Retinal pigment epithelial cell (primary cell): ENCODE measurements around the gene GRB10.

Experiments used
- DNase-seq: peaks from one replicate; pipeline ENCODE4 v3.0.0-alpha.2; 2010; ENCODE audit warnings: low read depth
- H3K4me3 ChIP-seq: 2 replicates; pipeline ENCODE4 v1.5.1; 2011; ENCODE audit warnings: mild to moderate bottlenecking, low read length, control low read depth, moderate library complexity
- TF ChIP-seq, protein P1 (sequence below): conservative IDR thresholded peaks from 2 replicates; pipeline ENCODE4 v1.5.1; 2011; ENCODE audit warnings: low read depth, low read length, control low read depth, inconsistent platforms

Gene GRB10

DNA sequence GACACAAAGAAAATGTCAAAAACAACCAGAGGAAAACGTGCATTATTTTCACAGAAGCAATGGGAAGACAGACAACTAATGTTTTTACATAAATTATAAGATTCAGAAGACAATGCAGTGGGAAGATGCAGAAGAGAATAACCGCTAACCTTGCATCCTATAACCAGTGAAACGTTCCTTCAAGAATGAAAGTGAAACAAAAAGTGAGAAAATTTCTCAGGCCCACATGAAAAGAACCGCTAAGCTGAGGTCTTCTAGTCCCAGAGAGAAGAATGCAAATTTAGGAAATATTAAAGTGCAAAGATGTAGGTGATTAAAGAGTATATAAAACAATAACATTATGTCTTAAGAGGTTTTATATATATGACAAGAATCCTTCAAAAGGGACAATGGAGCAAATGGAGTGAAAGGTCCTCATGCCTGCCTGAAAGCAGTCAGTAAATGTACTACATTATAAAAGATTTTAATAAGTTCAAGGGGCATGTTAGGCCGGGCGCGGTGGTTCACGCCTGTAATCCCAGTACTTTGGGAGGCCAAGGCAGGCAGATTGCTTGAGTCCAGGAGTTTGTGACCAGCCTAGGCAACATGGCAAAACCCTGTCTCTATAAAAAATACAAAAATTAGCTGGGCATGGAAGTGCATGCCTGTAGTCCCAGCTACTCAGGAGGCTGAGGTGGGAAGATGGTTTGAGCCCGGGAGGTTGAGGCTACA, 174.3 kb downstream of the GRB10 start:
- TF ChIP-seq, protein P1, sequence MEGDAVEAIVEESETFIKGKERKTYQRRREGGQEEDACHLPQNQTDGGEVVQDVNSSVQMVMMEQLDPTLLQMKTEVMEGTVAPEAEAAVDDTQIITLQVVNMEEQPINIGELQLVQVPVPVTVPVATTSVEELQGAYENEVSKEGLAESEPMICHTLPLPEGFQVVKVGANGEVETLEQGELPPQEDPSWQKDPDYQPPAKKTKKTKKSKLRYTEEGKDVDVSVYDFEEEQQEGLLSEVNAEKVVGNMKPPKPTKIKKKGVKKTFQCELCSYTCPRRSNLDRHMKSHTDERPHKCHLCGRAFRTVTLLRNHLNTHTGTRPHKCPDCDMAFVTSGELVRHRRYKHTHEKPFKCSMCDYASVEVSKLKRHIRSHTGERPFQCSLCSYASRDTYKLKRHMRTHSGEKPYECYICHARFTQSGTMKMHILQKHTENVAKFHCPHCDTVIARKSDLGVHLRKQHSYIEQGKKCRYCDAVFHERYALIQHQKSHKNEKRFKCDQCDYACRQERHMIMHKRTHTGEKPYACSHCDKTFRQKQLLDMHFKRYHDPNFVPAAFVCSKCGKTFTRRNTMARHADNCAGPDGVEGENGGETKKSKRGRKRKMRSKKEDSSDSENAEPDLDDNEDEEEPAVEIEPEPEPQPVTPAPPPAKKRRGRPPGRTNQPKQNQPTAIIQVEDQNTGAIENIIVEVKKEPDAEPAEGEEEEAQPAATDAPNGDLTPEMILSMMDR, result no peak
- no peak overlapping the region for H3K4me3 ChIP-seq
- DNase-seq, result no peak

GRCh38 chr7:50607524-50608125, 175.1 kb downstream of the GRB10 start:
- TF ChIP-seq, protein P1, result no peak
- no peak for DNase-seq
- no peak overlapping the region for H3K4me3 ChIP-seq

- TF ChIP-seq, protein P1, result no peak
- DNase-seq, result no peak
Measured at GRCh38 chr7:50605059-50605458, 177.6 kb downstream of the GRB10 start.

GRCh38 chr7:50603287-50603686, 179.4 kb downstream of the GRB10 start:
- no peak for DNase-seq

More at GRCh38 chr7:50605059-50605458, 177.6 kb downstream of the GRB10 start:
- no peak overlapping the region for H3K4me3 ChIP-seq

DNA sequence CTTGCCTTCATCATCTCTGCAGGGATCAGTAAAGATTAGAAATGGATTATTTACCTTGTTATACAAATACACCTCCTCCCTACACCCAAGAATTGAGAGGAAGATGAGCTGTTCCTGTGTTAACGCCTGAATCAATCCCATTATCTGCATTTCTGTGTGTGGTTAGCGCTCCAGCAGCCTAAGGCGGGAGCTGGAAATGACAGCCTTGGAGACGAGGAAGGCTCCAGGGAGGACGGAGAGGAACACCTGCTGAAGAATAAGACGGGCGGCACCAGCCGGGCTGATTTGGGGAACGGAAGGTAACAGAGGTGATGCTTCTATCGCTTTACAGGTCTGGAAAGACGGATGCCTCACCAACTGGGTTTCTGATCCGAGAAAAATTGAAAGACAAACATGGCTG, 183.3 kb downstream of the GRB10 start:
- TF ChIP-seq, protein P1, result no peak
- DNase-seq, result no peak
- no peak overlapping the region for H3K4me3 ChIP-seq

More at GRCh38 chr7:50603287-50603686, 179.4 kb downstream of the GRB10 start:
- no peak overlapping the region for H3K4me3 ChIP-seq
- TF ChIP-seq, protein P1, result no peak

DNA sequence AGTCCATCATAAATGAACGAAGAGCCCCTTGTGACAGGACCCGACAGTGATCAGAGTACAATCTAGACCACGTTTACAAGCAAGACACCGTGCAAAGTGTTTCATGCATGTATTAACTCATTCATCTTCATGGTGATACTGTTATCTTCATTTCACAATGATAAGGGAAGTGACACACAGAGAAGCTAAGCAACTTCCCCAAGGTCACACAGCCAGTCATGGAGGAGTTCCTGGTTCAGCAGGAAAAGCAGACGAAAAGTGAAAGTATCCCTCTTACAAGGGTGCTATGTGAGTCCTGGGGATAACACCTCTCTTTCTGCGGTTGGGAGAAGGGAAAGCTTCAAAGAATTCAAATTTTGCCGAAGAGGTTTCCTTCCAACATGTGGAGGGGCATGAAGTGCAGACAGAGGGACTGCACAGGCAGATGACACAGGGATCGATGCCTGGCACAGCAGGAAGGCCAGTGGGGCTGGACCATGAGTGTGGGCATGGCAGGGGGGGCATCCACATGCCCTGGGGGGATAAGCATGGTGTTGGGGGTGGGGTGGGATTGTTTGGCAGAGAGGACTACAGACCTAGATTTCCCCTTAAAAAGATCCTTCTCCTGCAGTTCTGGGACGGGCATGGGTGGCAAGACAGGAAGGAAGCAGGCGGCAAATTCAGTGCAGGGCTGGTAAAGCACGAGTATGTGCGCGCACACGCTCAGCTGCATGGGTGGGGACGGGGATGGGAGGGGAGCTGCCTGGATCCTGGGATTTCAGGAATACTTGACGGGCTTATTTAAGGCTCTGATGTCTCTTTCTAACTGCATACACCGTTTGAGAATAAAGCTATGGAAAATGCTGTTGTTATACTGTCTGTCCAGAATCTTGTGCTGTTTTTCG, 184.0 kb downstream of the GRB10 start:
- TF ChIP-seq, protein P1, result no peak
- H3K4me3 ChIP-seq, result no peak overlapping the region
- DNase-seq, result no peak
